ENCODE measurements around the gene CHSY3. TPM values are rescaled to one million over a fixed set of nuclear protein-coding genes. Genes with fewer than 3 reads are reported as not detected.

Gene CHSY3
- total RNA-seq, 1 donor from 2014 or later, result 3.9 TPM

- no peaks in the 10 kb centered on the region for H3K36me3 ChIP-seq
- no peak overlapping the region for H3K4me3 ChIP-seq
- no peak overlapping the region for H3K27ac ChIP-seq
- intact Hi-C loops (cut with DNase I), result no loop called here
- peaks cover 4% of the 10 kb centered on the region for H3K4me1 ChIP-seq
- DNase-seq (ENCODE audit: extremely low spot score in 2 of 2), result no peak
- no peak for TF ChIP-seq POLR2AphosphoS5 (IDR thresholded peaks at IDR 0.05; ENCODE audit: insufficient read depth in 1 of 2, low read depth in 1 of 2)
- TF ChIP-seq CTCF (IDR thresholded peaks at IDR 0.05), result no peak
- TF ChIP-seq POLR2A (IDR thresholded peaks at IDR 0.05), result no peak
- no peaks in the 10 kb centered on the region for H3K9me3 ChIP-seq
- no peaks in the 10 kb centered on the region for H3K27me3 ChIP-seq
Measured at GRCh38 chr5:130138406-130139045, 234.3 kb downstream of the CHSY3 start.

DNA sequence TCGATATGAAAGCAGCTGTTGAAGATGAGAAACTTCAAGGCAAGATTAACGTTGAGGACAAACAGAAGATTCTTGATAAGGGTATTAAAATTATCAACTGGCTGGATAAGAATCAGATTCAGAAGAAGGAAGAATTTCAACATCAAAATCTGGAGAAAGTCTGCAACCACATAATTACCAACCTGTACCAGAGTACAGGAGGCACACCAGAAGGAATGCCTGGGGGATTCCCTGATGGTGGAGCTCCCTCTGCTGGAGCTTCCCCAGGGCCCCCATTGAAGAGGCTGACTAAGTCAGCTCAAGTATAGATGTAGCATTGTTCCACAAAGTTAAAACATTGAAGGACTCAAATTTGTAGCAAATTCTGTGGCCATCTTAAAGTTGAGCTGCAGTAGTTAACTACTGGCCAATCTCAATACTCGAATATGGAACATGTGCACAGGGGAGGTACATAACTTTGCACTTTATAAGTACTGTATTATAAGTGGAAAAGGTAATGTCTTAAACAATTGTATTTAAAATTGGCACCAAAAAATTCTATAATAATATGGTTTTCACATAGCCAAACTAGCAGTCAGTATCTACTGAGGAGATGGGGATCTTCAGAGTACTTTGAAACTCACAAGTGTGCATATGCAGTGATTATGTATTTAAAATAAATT is 237.5 kb downstream of the CHSY3 start:
- Histone ChIP-seq H3K36me3 (no peaks in the 10 kb centered on the region), H3K9me3 (no peaks in the 10 kb centered on the region), H3K4me1 (no peaks in the 10 kb centered on the region), H3K27ac (no peak overlapping the region), H3K4me3 (no peak overlapping the region), H3K27me3 (no peaks in the 10 kb centered on the region)
- no peak for DNase-seq (ENCODE audit: extremely low spot score in 2 of 2)
- intact Hi-C loops (cut with DNase I), result no loop called here
- TF ChIP-seq CTCF (IDR thresholded peaks at IDR 0.05) (no peak), POLR2AphosphoS5 (IDR thresholded peaks at IDR 0.05; ENCODE audit: insufficient read depth in 1 of 2, low read depth in 1 of 2) (no peak), POLR2A (IDR thresholded peaks at IDR 0.05) (no peak)

GRCh38 chr5:130151239-130151638 is 247.0 kb downstream of the CHSY3 start:
- no peaks in the 10 kb centered on the region for H3K9me3 ChIP-seq
- TF ChIP-seq CTCF (IDR thresholded peaks at IDR 0.05), result no peak
- no peak for TF ChIP-seq POLR2AphosphoS5 (IDR thresholded peaks at IDR 0.05; ENCODE audit: insufficient read depth in 1 of 2, low read depth in 1 of 2)
- no peak for TF ChIP-seq POLR2A (IDR thresholded peaks at IDR 0.05)
- DNase-seq (ENCODE audit: extremely low spot score in 2 of 2), result no peak
- no peaks in the 10 kb centered on the region for H3K4me1 ChIP-seq
- H3K4me3 ChIP-seq, result no peak overlapping the region
- intact Hi-C loops (cut with DNase I), result no loop called here
- no peaks in the 10 kb centered on the region for H3K36me3 ChIP-seq
- no peak overlapping the region for H3K27ac ChIP-seq
- no peaks in the 10 kb centered on the region for H3K27me3 ChIP-seq

- TF ChIP-seq CTCF (IDR thresholded peaks at IDR 0.05), result no peak
- TF ChIP-seq POLR2AphosphoS5 (IDR thresholded peaks at IDR 0.05; ENCODE audit: insufficient read depth in 1 of 2, low read depth in 1 of 2), result no peak
- TF ChIP-seq POLR2A (IDR thresholded peaks at IDR 0.05), result no peak
- H3K4me1 ChIP-seq, result no peaks in the 10 kb centered on the region
- H3K9me3 ChIP-seq, result no peaks in the 10 kb centered on the region
- DNase-seq (ENCODE audit: extremely low spot score in 2 of 2), result no peak
- no peak overlapping the region for H3K4me3 ChIP-seq
- H3K36me3 ChIP-seq, result no peaks in the 10 kb centered on the region
- intact Hi-C loops (cut with DNase I), result no loop called here
- H3K27me3 ChIP-seq, result no peaks in the 10 kb centered on the region
- H3K27ac ChIP-seq, result no peak overlapping the region
Measured at GRCh38 chr5:130155345-130156011, 251.2 kb downstream of the CHSY3 start.

- Histone ChIP-seq H3K4me1 (no peaks in the 10 kb centered on the region), H3K27me3 (no peaks in the 10 kb centered on the region), H3K27ac (no peak overlapping the region), H3K4me3 (no peak overlapping the region), H3K9me3 (no peaks in the 10 kb centered on the region), H3K36me3 (no peaks in the 10 kb centered on the region)
- TF ChIP-seq POLR2A (IDR thresholded peaks at IDR 0.05) (no peak), CTCF (IDR thresholded peaks at IDR 0.05) (no peak), POLR2AphosphoS5 (IDR thresholded peaks at IDR 0.05; ENCODE audit: insufficient read depth in 1 of 2, low read depth in 1 of 2) (no peak)
- DNase-seq (ENCODE audit: extremely low spot score in 2 of 2), result no peak
- intact Hi-C loops (cut with DNase I), result no loop called here
Measured at GRCh38 chr5:130158036-130158435, 253.8 kb downstream of the CHSY3 start.
